WTC11 (cell line): ENCODE measurements around the gene SLC22A8.

Experiments
- ATF1 ChIP-seq: sonication (generic); formaldehyde crosslinking; IDR thresholded peaks from 2 replicates; pipeline ENCODE4 v1.8.1; 2023; ENCODE audit warnings: mild to moderate bottlenecking, moderate library complexity, missing genetic modification reagents
- ATF3 ChIP-seq: sonication (generic); formaldehyde crosslinking; conservative IDR thresholded peaks from 2 replicates; pipeline ENCODE4 v1.8.1; 2022; ENCODE audit warnings: mild to moderate bottlenecking, missing genetic modification reagents
- CREM ChIP-seq: sonication (generic); formaldehyde crosslinking; IDR thresholded peaks from 2 replicates; pipeline ENCODE4 v1.8.1; 2022; ENCODE audit warnings: mild to moderate bottlenecking, missing genetic modification reagents, moderate library complexity
- CTCF ChIP-seq: fragments of 200-600 bp; IDR thresholded peaks from 2 replicates; pipeline ENCODE4 v1.8.0; 2022; ENCODE audit warnings: antibody characterized with exemption
- ERG ChIP-seq: fragments of 250-450 bp; sonication (Bioruptor Pico); IDR thresholded peaks from 2 replicates; pipeline ENCODE4 v1.8.0; 2021; ENCODE audit warnings: mild to moderate bottlenecking
- GTF2I ChIP-seq: fragments of 250-450 bp; sonication (Bioruptor Pico); conservative IDR thresholded peaks from 2 replicates; pipeline ENCODE4 v1.4.0; 2021; ENCODE audit warnings: mild to moderate bottlenecking
- RELA ChIP-seq: sonication (generic); formaldehyde crosslinking; IDR thresholded peaks from 2 replicates; pipeline ENCODE4 v1.8.1; 2022; ENCODE audit warnings: missing genetic modification reagents, mild to moderate bottlenecking, borderline replicate concordance
- TP53 ChIP-seq: sonication (generic); formaldehyde crosslinking; IDR thresholded peaks from 2 replicates; pipeline ENCODE4 v1.8.1; 2023; ENCODE audit warnings: mild to moderate bottlenecking, missing genetic modification reagents
- ZNF121 ChIP-seq: sonication (generic); formaldehyde crosslinking; IDR thresholded peaks from 2 replicates; pipeline ENCODE4 v1.8.0; 2023; ENCODE audit warnings: missing genetic modification reagents
- ZNF317 ChIP-seq: sonication (generic); formaldehyde crosslinking; IDR thresholded peaks from 2 replicates; pipeline ENCODE4 v1.8.1; 2023; ENCODE audit warnings: low read depth, mild to moderate bottlenecking, moderate library complexity, missing genetic modification reagents, borderline replicate concordance
- ZNF423 ChIP-seq: fragments of 250-450 bp; sonication (Bioruptor Pico); IDR thresholded peaks from 2 replicates; pipeline ENCODE4 v2.1.2; 2022; ENCODE audit warnings: mild to moderate bottlenecking, moderate library complexity
- TF ChIP-seq, protein P1 (sequence below): sonication (generic); formaldehyde crosslinking; IDR thresholded peaks from 2 replicates; pipeline ENCODE4 v1.8.1; 2023; ENCODE audit warnings: mild to moderate bottlenecking, missing genetic modification reagents, moderate library complexity
- TF ChIP-seq, protein P2 (sequence below): fragments of 250-450 bp; sonication (Bioruptor Pico); IDR thresholded peaks from 2 replicates; pipeline ENCODE4 v1.9.0; 2021; ENCODE audit warnings: mild to moderate bottlenecking
- TF ChIP-seq, protein P3 (sequence below): sonication (generic); formaldehyde crosslinking; IDR thresholded peaks from 2 replicates; pipeline ENCODE4 v1.8.1; 2022; ENCODE audit warnings: mild to moderate bottlenecking, missing genetic modification reagents, moderate library complexity, borderline replicate concordance

- TF ChIP-seq ERG (no peak), ZNF317 (CRISPR knock-in tag) (no peak), CTCF (no peak), ATF1 (no peak), ATF3 (CRISPR knock-in tag) (no peak), CREM (CRISPR knock-in tag) (no peak), ZNF423 (CRISPR knock-in tag) (no peak), GTF2I (CRISPR knock-in tag) (no peak), ZNF121 (CRISPR knock-in tag) (no peak), RELA (no peak), TP53 (CRISPR knock-in tag) (no peak)
- TF ChIP-seq, protein P1, sequence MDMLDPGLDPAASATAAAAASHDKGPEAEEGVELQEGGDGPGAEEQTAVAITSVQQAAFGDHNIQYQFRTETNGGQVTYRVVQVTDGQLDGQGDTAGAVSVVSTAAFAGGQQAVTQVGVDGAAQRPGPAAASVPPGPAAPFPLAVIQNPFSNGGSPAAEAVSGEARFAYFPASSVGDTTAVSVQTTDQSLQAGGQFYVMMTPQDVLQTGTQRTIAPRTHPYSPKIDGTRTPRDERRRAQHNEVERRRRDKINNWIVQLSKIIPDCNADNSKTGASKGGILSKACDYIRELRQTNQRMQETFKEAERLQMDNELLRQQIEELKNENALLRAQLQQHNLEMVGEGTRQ: no peak
- TF ChIP-seq, protein P2, sequence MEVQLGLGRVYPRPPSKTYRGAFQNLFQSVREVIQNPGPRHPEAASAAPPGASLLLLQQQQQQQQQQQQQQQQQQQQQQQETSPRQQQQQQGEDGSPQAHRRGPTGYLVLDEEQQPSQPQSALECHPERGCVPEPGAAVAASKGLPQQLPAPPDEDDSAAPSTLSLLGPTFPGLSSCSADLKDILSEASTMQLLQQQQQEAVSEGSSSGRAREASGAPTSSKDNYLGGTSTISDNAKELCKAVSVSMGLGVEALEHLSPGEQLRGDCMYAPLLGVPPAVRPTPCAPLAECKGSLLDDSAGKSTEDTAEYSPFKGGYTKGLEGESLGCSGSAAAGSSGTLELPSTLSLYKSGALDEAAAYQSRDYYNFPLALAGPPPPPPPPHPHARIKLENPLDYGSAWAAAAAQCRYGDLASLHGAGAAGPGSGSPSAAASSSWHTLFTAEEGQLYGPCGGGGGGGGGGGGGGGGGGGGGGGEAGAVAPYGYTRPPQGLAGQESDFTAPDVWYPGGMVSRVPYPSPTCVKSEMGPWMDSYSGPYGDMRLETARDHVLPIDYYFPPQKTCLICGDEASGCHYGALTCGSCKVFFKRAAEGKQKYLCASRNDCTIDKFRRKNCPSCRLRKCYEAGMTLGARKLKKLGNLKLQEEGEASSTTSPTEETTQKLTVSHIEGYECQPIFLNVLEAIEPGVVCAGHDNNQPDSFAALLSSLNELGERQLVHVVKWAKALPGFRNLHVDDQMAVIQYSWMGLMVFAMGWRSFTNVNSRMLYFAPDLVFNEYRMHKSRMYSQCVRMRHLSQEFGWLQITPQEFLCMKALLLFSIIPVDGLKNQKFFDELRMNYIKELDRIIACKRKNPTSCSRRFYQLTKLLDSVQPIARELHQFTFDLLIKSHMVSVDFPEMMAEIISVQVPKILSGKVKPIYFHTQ (CRISPR knock-in tag): no peak
- TF ChIP-seq, protein P3, sequence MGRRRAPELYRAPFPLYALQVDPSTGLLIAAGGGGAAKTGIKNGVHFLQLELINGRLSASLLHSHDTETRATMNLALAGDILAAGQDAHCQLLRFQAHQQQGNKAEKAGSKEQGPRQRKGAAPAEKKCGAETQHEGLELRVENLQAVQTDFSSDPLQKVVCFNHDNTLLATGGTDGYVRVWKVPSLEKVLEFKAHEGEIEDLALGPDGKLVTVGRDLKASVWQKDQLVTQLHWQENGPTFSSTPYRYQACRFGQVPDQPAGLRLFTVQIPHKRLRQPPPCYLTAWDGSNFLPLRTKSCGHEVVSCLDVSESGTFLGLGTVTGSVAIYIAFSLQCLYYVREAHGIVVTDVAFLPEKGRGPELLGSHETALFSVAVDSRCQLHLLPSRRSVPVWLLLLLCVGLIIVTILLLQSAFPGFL (CRISPR knock-in tag): no peak
Observed at GRCh38 chr11:62999156-62999555, 16.5 kb downstream of the SLC22A8 start.
